Peyer's patch (tissue), 4 donors: ENCODE data around the gene SLC44A3. TPM values are rescaled to one million over a fixed set of nuclear protein-coding genes. Genes with fewer than 3 reads are reported as not detected.
A peak's percentile ranks its signal among the peaks of the same experiment; 100 is the strongest.

Experiments used
- DNase-seq, 3 donors: peaks; one replicate each; pipeline ENCODE4 v3.0.0-alpha.2; 2017 to 2019
- H3K27ac ChIP-seq, 4 donors: fragments of 200-600 bp; sonication (generic); one replicate each; pipeline ENCODE4 v1.5.1; 2016 to 2019
- H3K27me3 ChIP-seq, 2 donors: fragments of 200-600 bp; sonication (generic); one replicate each; pipeline ENCODE4 v1.5.1; 2019
- H3K36me3 ChIP-seq, 3 donors: fragments of 200-600 bp; sonication (generic); one replicate each; pipeline ENCODE4 v1.5.1; 2016 to 2019
- H3K4me1 ChIP-seq, 4 donors: fragments of 200-600 bp; sonication (generic); one replicate each; pipeline ENCODE4 v1.5.1; 2016 to 2019
- H3K4me3 ChIP-seq, 4 donors: fragments of 200-600 bp; sonication (generic); 1 replicate in 3 of 4; 2 replicates in 1 of 4; pipeline ENCODE4 v1.5.1; 2016 to 2019; ENCODE audit warnings: mild to moderate bottlenecking in 1 of 4
- H3K9me3 ChIP-seq, 4 donors: fragments of 200-600 bp; sonication (generic); one replicate each; pipeline ENCODE4 v1.5.1; 2016 to 2019; ENCODE audit warnings: mild to moderate bottlenecking in 1 of 4
- POLR2A ChIP-seq, 2 donors: fragments of 450-650 bp; IDR thresholded peaks; one replicate each; pipeline ENCODE4 v1.5.1; 2017; ENCODE audit warnings: antibody characterized with exemption in 2 of 2, mild to moderate bottlenecking in 2 of 2, moderate library complexity in 2 of 2
- total RNA-seq, 4 donors: library from RNA; depleted of rRNA; stranded (reverse); fragments of >200 nt; gene quantifications; one replicate each; pipeline ENCODE4 v1.1.0, GENCODE V29; 2016
- TF ChIP-seq, protein P1 (sequence below), 6 experiments: fragments of 450-650 bp in 4 of 6; fragments of 200-600 bp in 2 of 6; sonication (generic) in 1 of 6; IDR thresholded peaks; one replicate each; pipeline ENCODE4 v1.5.1; 2017 to 2019; ENCODE audit warnings: antibody characterized with exemption in 6 of 6, mild to moderate bottlenecking in 3 of 6, moderate library complexity in 1 of 6

Gene SLC44A3
- total RNA-seq, 4 donors from 2014 or later, result 26.4 to 49.0 (median 40.0) TPM

GRCh38 chr1:94865360-94865759 is 45.2 kb downstream of the SLC44A3 start:
- Histone ChIP-seq H3K4me1 (peaks cover 0 to 12% (median 0%) of the 10 kb centered on the region in 4 donors), H3K9me3 (no peaks in the 10 kb centered on the region), H3K4me3 (no peak overlapping the region), H3K36me3 (no peaks in the 10 kb centered on the region), H3K27me3 (no peaks in the 10 kb centered on the region), H3K27ac (peak overlapping the region; percentile 32 to 89 (median 45))
- no peak for DNase-seq
- no peak for TF ChIP-seq POLR2A (IDR thresholded peaks at IDR 0.05)
- TF ChIP-seq, protein P1, sequence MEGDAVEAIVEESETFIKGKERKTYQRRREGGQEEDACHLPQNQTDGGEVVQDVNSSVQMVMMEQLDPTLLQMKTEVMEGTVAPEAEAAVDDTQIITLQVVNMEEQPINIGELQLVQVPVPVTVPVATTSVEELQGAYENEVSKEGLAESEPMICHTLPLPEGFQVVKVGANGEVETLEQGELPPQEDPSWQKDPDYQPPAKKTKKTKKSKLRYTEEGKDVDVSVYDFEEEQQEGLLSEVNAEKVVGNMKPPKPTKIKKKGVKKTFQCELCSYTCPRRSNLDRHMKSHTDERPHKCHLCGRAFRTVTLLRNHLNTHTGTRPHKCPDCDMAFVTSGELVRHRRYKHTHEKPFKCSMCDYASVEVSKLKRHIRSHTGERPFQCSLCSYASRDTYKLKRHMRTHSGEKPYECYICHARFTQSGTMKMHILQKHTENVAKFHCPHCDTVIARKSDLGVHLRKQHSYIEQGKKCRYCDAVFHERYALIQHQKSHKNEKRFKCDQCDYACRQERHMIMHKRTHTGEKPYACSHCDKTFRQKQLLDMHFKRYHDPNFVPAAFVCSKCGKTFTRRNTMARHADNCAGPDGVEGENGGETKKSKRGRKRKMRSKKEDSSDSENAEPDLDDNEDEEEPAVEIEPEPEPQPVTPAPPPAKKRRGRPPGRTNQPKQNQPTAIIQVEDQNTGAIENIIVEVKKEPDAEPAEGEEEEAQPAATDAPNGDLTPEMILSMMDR (IDR thresholded peaks at IDR 0.05), result no peak

DNA sequence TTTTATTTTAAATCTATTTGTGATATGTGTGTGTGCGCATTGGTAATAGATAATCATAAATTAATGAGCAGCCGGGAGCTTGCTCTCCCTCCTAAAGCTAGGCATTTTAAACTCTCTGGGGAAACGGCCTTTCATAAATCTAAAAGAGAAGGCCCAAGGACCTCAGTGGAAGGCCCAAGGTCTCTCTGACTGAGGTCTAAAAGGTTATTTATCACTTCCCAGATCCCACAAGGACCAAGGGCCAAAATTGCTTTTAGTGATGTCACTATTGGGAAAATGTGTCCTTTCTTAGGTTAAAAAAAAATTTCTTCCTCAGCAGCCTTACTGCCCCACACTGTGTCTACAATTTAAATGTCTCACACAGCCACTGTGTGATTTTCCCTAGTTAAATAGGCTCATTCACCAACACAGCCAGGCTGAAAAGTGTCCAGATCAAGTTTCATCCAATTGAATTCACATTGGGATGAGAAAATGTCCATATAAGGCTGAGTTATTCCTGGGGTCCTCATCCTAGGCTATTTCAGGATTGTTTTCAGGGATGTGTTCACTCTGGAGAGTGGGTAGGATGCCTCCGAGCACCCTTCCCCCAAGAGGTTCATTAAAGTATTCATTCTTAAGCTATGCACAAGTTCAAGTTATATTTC is 46.1 kb downstream of the SLC44A3 start:
- TF ChIP-seq POLR2A (IDR thresholded peaks at IDR 0.05), result no peak
- TF ChIP-seq, protein P1 (IDR thresholded peaks at IDR 0.05), result no peak
- H3K27me3 ChIP-seq, result no peaks in the 10 kb centered on the region
- H3K4me1 ChIP-seq, result peaks cover 0 to 12% (median 0%) of the 10 kb centered on the region in 4 donors
- H3K4me3 ChIP-seq, result no peak overlapping the region
- peaks cover 0 to 2% (median 0%) of the 10 kb centered on the region in 3 donors for H3K36me3 ChIP-seq
- DNase-seq, result no peak
- H3K27ac ChIP-seq, result peak overlapping the region; percentile 15 to 89 (median 45)
- H3K9me3 ChIP-seq, result no peaks in the 10 kb centered on the region

GRCh38 chr1:94871031-94871430 is 50.9 kb downstream of the SLC44A3 start:
- no peak for TF ChIP-seq POLR2A (IDR thresholded peaks at IDR 0.05)
- TF ChIP-seq, protein P1 (IDR thresholded peaks at IDR 0.05), result no peak
- no peaks in the 10 kb centered on the region for H3K4me1 ChIP-seq
- peaks cover 0 to 15% (median 0%) of the 10 kb centered on the region in 3 donors for H3K36me3 ChIP-seq
- H3K27ac ChIP-seq, result no peak overlapping the region
- peaks cover 0 to 3% (median 0%) of the 10 kb centered on the region in 4 donors for H3K9me3 ChIP-seq
- no peak for DNase-seq
- H3K27me3 ChIP-seq, result no peaks in the 10 kb centered on the region
- H3K4me3 ChIP-seq, result no peak overlapping the region

- no peak for DNase-seq
- H3K27me3 ChIP-seq, result no peaks in the 10 kb centered on the region
- H3K9me3 ChIP-seq, result peaks cover 0 to 3% (median 0%) of the 10 kb centered on the region in 4 donors
- H3K36me3 ChIP-seq, result peaks cover 0 to 15% (median 0%) of the 10 kb centered on the region in 3 donors
- H3K4me1 ChIP-seq, result no peaks in the 10 kb centered on the region
- H3K4me3 ChIP-seq, result no peak overlapping the region
- no peak for TF ChIP-seq POLR2A (IDR thresholded peaks at IDR 0.05)
- TF ChIP-seq, protein P1 (IDR thresholded peaks at IDR 0.05), result no peak
- H3K27ac ChIP-seq, result peak overlapping the region in 1 of 4 donors; percentile 51
Observed at GRCh38 chr1:94872771-94873495, 52.8 kb downstream of the SLC44A3 start.

GRCh38 chr1:94873520-94874351 is 53.6 kb downstream of the SLC44A3 start:
- TF ChIP-seq, protein P1 (IDR thresholded peaks at IDR 0.05), result no peak
- TF ChIP-seq POLR2A (IDR thresholded peaks at IDR 0.05), result no peak
- H3K27ac ChIP-seq, result peak overlapping the region in 1 of 4 donors; percentile 51
- no peak for DNase-seq
- H3K4me1 ChIP-seq, result no peaks in the 10 kb centered on the region
- no peaks in the 10 kb centered on the region for H3K27me3 ChIP-seq
- H3K4me3 ChIP-seq, result no peak overlapping the region
- H3K9me3 ChIP-seq, result peaks cover 0 to 3% (median 0%) of the 10 kb centered on the region in 4 donors
- peaks cover 0 to 15% (median 0%) of the 10 kb centered on the region in 3 donors for H3K36me3 ChIP-seq
